Large intestine (tissue), 3 donors: ENCODE results near the gene ZBTB25. TPM values are rescaled to one million over a fixed set of nuclear protein-coding genes. Genes with fewer than 3 reads are reported as not detected.

Experiments
- DNase-seq, 2 donors: peaks; one replicate each; pipeline versions ENCODE4 v3.0.0 to v3.0.0-alpha.2; 2013
- H3K27ac ChIP-seq: one replicate; pipeline ENCODE4 v1.5.1; 2013; ENCODE audit warnings: low read length
- H3K27me3 ChIP-seq: 2 replicates; pipeline ENCODE4 v1.6.1; 2013; ENCODE audit warnings: low read length; ENCODE audit not compliant: control insufficient read depth, insufficient read depth
- H3K36me3 ChIP-seq: 2 replicates; pipeline ENCODE4 v1.6.1; 2013; ENCODE audit warnings: low read length; ENCODE audit not compliant: control insufficient read depth, insufficient read depth
- H3K4me1 ChIP-seq: one replicate; pipeline ENCODE4 v1.6.1; 2013; ENCODE audit warnings: low read length; ENCODE audit not compliant: control insufficient read depth, insufficient read depth
- H3K4me3 ChIP-seq: one replicate; pipeline ENCODE4 v1.5.1; 2013; ENCODE audit warnings: low read length
- H3K9me3 ChIP-seq: one replicate; pipeline ENCODE4 v1.6.1; 2013; ENCODE audit warnings: mild to moderate bottlenecking, low read depth, low read length, moderate library complexity; ENCODE audit not compliant: control insufficient read depth
- WGBS: methylation state at CpG from one replicate; pipeline ENCODE4 v1.1.5; 2013; ENCODE audit warnings: low lambda C conversion rate; ENCODE audit not compliant: insufficient coverage; 5-methylcytosine and 5-hydroxymethylcytosine counted together
- polyA plus RNA-seq: library from polyadenylated mRNA; unstranded; fragments of 120-200 nt; gene quantifications from one replicate; pipeline ENCODE4 v1.2.1, GENCODE V29; 2013

The ZBTB25 gene
- polyA plus RNA-seq, 1 donor, result 11.0 TPM

DNA sequence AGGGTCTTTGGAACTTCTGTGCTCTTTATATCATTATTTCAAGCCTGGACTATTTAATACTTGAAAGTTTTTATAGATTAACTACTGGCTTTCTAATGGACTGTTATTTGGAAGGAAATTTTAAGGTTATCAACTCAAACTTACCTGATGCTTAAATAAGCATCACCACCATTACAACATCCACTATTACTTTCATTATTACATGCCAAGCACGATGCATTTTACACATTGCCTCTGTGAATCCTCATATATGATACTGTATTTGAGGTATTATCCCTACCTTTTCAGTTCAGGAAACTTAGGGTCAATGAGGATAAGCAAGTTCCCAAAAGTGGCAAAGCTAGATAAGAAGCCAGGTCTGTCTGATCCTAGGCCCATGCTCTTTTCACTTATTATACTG lies 13.3 kb upstream of the ZBTB25 start:
- H3K36me3 ChIP-seq, result peaks cover 6% of the 10 kb centered on the region
- H3K27me3 ChIP-seq, result no peaks in the 10 kb centered on the region
- H3K9me3 ChIP-seq, result no peaks in the 10 kb centered on the region
- no CpG with 5 or more reads among the region's 1 CpG for WGBS
- DNase-seq, result no peak
- H3K4me3 ChIP-seq, result no peak overlapping the region
- no peaks in the 10 kb centered on the region for H3K4me1 ChIP-seq
- no peak overlapping the region for H3K27ac ChIP-seq

DNA sequence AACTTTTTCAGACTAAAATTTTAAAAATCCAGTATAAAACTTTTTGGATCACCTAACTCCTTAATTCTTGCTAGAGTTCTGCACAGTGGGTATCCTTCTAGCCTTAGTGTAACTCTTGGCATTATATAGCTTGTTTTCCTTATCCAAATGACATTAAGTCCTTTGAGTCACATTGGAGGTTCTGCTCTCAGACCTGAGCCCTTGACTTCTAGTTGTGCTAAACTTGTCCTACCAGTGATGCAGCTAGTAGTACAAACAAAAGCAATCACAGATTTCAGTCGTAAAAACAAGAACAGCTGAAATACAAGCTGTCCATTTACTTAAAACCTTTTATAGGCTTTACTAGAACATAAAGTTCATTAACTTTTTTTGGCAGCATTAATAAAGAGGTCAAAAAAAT lies 11.4 kb upstream of the ZBTB25 start:
- H3K4me3 ChIP-seq, result no peak overlapping the region
- no peak for DNase-seq
- H3K27ac ChIP-seq, result no peak overlapping the region
- H3K36me3 ChIP-seq, result no peaks in the 10 kb centered on the region
- no peaks in the 10 kb centered on the region for H3K9me3 ChIP-seq
- no CpG with 5 or more reads among the region's 1 CpG for WGBS
- no peaks in the 10 kb centered on the region for H3K4me1 ChIP-seq
- no peaks in the 10 kb centered on the region for H3K27me3 ChIP-seq

DNA sequence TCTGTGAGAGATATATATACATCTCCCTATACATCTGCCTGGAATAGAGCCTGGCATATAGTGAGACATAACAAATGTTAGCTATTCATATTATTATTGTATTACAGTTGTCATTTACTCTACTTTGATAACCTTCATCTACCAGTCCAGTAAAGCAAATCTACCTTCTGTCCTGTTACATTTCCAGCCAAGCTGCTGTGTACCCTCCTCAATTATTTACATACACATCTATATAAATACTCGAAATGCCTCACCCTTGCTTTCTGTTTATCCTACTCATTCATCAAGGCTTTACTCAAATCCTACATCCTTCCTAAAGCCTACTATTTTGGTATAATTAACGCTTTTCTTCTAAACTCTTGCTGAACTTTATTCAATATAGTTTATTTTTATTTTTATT lies 9.6 kb upstream of the ZBTB25 start:
- WGBS, result 95% methylated on average over 2 of the region's 2 CpGs
- no peaks in the 10 kb centered on the region for H3K4me1 ChIP-seq
- H3K27me3 ChIP-seq, result no peaks in the 10 kb centered on the region
- no peaks in the 10 kb centered on the region for H3K36me3 ChIP-seq
- no peak overlapping the region for H3K27ac ChIP-seq
- no peaks in the 10 kb centered on the region for H3K9me3 ChIP-seq
- no peak for DNase-seq
- H3K4me3 ChIP-seq, result no peak overlapping the region

DNA sequence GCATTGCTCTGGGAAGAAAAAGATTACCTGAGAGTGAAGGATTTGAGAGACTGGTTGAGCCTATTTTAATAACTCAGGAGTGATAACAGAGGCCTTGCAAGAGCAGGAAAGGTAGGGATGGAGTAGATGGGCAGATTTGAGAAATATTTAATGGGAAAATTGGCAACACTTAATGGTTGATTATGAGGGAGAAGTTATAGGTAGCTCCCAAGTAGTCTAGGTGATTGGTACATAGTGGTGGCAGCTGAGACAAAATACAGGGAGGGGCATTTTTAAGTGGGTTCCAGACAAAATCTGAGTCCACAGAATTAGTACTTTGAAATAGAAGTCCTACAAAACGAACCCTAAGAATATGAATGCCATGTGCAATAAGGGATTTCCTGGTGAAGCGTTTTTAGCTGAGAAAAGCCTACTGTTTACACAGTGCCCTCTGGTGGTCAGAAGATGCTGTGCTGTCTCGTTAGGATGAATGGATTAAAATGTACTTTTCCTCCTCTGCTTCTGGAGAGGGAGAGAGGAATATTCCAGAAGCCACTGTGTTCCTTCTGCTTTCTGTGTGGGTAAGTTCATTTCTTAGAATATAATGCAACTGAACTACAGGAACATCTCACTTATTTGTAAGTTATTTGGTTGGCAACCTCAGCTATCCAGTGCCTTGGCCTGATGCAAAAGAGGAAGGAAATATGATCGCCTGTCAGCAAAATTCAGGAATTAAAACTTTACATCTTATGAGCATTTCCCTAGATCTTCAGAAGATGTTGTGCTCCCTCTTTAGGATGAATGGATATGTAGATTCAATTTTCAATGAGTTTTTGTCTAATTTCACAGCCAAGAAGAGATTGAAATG lies 7.4 kb upstream of the ZBTB25 start:
- peak; percentile 36 to 65 for DNase-seq
- WGBS, result no CpG with 5 or more reads among the region's 4 CpGs
- no peaks in the 10 kb centered on the region for H3K9me3 ChIP-seq
- H3K36me3 ChIP-seq, result no peaks in the 10 kb centered on the region
- H3K27me3 ChIP-seq, result no peaks in the 10 kb centered on the region
- peaks cover 6% of the 10 kb centered on the region for H3K4me1 ChIP-seq
- no peak overlapping the region for H3K4me3 ChIP-seq
- H3K27ac ChIP-seq, result no peak overlapping the region

DNA sequence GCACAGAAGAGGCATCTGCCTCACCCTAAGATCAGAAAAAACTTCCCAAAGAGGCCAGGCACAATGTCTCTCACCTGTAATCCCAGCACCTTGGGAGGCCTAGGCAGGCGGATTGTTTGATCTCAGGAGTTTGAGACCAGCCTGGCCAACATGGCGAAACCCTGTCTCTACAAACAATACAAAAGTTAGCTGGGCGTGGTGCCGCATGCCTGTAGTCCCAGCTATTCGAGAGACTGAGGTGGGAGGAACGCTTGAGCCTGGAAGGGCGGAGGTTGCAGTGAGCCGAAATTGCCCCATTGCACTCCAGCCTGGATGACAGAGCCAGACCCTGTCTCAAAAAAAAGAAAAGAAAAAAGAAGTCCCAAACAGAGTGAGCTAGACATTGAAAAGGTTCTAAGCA lies 5.4 kb upstream of the ZBTB25 start:
- DNase-seq, result no peak
- Histone ChIP-seq H3K4me3 (no peak overlapping the region), H3K9me3 (no peaks in the 10 kb centered on the region), H3K27ac (no peak overlapping the region), H3K36me3 (no peaks in the 10 kb centered on the region), H3K27me3 (no peaks in the 10 kb centered on the region), H3K4me1 (peaks cover 10% of the 10 kb centered on the region)
- WGBS, result no CpG with 5 or more reads among the region's 8 CpGs

DNA sequence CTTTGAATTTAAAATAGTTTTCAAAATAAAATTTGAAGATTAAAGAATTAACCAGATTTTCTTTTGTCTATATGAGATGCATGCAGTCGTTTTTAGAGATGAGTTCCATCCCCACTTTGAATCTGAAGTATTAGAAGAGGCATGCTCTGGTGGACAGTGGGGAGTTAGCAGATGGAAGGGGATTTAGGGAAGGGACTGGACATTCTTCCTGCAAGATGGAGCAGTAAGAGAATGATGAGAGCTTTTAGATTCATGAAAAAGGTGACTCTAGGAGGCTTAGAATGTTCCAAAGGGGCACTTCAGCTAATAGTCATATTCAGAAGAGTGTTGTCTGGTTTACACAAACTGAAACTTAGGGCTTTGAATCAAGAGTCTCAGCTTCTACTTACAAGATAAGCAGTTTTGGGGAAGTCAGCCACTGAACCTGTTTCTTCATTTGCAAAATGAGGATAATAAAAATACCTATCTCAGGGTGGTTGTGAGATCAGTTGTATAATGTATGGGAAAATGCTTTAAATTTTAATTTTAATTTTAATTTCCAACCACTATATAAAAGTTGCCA lies 4.7 kb upstream of the ZBTB25 start:
- Histone ChIP-seq H3K27ac (no peak overlapping the region), H3K27me3 (no peaks in the 10 kb centered on the region), H3K9me3 (peaks cover under 1% of the 10 kb centered on the region), H3K4me1 (peaks cover 10% of the 10 kb centered on the region), H3K36me3 (no peaks in the 10 kb centered on the region), H3K4me3 (no peak overlapping the region)
- no CpG with 5 or more reads among the region's 1 CpG for WGBS
- DNase-seq, result no peak

DNA sequence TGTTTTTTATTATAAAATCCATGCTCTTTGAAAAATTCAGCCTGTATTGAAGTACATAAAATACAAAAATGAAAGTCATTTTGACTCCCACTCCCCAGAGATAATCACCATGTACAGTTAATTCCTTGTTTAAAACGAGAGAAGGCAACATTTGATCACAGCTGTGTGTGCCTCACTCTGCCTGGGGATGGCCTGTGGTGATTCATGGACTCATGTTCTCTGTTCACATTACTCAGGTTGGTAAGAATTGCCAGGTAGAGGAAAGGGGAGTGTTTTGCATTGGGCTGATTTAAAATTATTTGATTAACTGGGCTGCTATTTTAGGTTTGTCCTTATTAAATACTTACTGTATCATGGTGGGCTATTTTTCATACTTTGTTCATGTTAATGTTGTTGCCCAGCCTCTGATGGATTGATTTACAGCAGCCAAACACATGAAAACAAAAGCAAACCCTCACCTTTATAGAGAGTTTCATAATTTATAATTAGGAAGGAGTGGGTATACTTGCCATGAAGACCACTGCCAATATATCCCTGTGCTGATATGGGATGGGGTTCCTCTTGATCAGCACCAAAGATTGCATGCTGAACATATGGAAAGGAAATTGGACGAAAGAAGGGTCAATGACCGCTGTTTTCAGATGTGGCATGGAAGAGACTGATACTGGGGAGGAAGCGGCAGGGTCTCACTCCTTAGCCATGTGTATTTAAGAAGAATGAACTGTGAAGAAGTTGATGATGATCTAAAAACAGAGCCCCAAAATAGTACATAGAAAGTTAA lies 3.9 kb upstream of the ZBTB25 start:
- Histone ChIP-seq H3K4me1 (peaks cover 12% of the 10 kb centered on the region), H3K27ac (no peak overlapping the region), H3K4me3 (no peak overlapping the region), H3K36me3 (no peaks in the 10 kb centered on the region), H3K9me3 (peaks cover 3% of the 10 kb centered on the region), H3K27me3 (no peaks in the 10 kb centered on the region)
- WGBS, result no CpG with 5 or more reads among the region's 4 CpGs
- no peak for DNase-seq

DNA sequence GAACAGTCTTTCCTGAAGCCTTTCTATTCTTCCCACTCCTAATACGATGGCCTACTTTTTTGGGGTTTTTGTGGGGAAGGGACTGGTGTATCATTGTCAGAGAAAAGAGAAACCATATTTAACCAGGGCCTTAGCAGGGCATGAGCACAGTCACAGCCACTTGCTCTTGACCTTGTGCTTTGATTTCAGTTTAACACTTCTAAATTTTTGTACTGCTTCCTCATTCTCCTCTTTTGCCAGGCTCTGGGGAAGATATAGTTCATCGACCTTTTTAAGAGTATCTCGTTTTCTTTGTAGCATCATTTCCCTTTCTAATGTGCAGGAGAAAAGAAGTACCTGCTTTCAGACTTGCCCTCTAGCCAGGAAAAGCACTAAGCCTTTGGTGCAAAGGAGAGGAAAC lies 3.1 kb upstream of the ZBTB25 start:
- Histone ChIP-seq H3K4me3 (peak overlapping the region; percentile 2), H3K9me3 (peaks cover 3% of the 10 kb centered on the region), H3K27ac (no peak overlapping the region), H3K4me1 (peaks cover 21% of the 10 kb centered on the region), H3K36me3 (no peaks in the 10 kb centered on the region), H3K27me3 (no peaks in the 10 kb centered on the region)
- DNase-seq, result no peak
- WGBS, result 50% methylated on average over 2 of the region's 3 CpGs

DNA sequence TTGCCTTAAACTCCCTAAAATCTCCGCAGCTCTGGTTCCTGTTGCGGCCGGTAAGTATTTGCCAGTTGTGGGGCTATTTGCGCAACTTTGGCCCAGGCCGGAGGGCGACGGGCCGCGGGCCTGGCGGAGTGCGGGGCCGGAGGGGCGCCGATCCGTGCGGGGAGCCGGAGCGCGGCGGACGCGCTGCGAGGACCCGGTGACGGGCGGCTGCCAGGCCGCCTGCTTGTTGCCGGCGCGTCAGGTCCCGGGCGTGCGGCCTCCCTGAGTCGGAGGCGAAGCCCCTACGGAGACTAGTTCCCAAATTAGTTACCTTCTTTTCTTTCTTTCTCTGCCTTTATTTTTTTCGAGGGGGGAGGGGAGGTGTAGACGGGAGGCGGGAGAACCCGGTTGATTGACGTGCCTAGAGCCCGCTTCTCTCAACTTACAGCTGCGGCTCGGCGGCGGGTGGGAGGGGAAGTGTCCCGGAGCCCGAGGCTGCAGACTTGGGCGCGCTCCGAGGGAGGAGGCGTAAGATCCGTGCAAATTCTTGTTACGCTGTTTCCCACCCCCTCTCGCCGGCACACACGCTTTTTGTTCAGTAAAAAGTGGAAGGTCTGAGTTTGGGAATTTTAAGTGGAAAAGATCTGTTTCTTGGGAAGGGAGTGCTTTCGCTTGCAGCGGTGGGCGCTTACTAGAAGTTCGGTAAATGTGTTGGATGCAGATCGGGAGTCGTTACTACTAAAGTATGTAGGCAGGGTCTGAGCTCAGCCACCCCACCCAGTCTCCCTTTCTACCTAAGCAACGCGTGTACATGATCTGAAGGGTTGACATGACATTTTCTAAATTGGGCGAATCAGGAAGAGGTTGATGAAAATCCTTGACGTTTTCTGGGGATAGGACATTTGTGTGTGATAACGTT lies 1.5 kb upstream of the ZBTB25 start:
- peak overlapping the region; percentile 99 for H3K27ac ChIP-seq
- WGBS, result 0% methylated on average over 2 of the region's 68 CpGs
- peak overlapping the region; percentile 85 for H3K4me3 ChIP-seq
- no peaks in the 10 kb centered on the region for H3K36me3 ChIP-seq
- H3K4me1 ChIP-seq, result peaks cover 34% of the 10 kb centered on the region
- no peaks in the 10 kb centered on the region for H3K27me3 ChIP-seq
- H3K9me3 ChIP-seq, result peaks cover 3% of the 10 kb centered on the region
- DNase-seq, result peak; percentile 85 to 90
